HepG2 (cell line): ENCODE results near the gene FITM1. TPM values are rescaled to one million over a fixed set of nuclear protein-coding genes. Genes with fewer than 3 reads are reported as not detected.
A peak's percentile ranks its signal among the peaks of the same experiment; 100 is the strongest.

Experiments used
- ATAC-seq: fragments of 200-7000 bp; cut with Tn5 transposase; 3 replicates; pipeline ENCODE4 v1.9.1; 2020; ENCODE audit warnings: mild to moderate bottlenecking, moderate library complexity
- BruUV-seq: library from RNA; stranded (reverse); fragments of 400-500 nt; replicated peaks from 2 replicates; lab custom pipeline; 2021; lab: Mats Ljungman, UMichigan
- CTCF ChIA-PET: fragments of 300-600 bp; formaldehyde crosslinking; extraction: SDS; loops from one replicate; lab custom pipeline; 2021; ENCODE audit warnings: low total read pairs, inconsistent platforms, low intra/inter-chr PET ratio; lab: Yijun Ruan, JAX
- POLR2A ChIA-PET: fragments of 350-600 bp; sonication (Branson Sonifier 250); formaldehyde crosslinking; loops from one replicate; lab custom pipeline; 2020; ENCODE audit warnings: antibody characterized with exemption, inconsistent platforms; lab: Yijun Ruan, JAX
- DNase-seq: peaks from one replicate; pipeline ENCODE4 v3.0.0-alpha.2; 2015; ENCODE audit warnings: low spot score
- FAIRE-seq: peaks from 3 replicates; lab custom pipeline; 2011; peaks lifted over from hg19 to GRCh38; lab: Jason Lieb, UNC
- H2AFZ ChIP-seq: one replicate; pipeline ENCODE4 v1.6.1; 2011; ENCODE audit warnings: low read length, inconsistent platforms
- H3K27ac ChIP-seq: fragments of 300-600 bp; 3 replicates; pipeline ENCODE4 v1.8.0; 2011; ENCODE audit warnings: mixed run types, mild to moderate bottlenecking, mixed read lengths, low read length, inconsistent platforms; ENCODE audit not compliant: insufficient read depth; ENCODE audit errors: extremely low read length
- H3K27me3 ChIP-seq, 2 experiments: fragments of 200-600 bp in 1 of 2; 2 replicates in 1 of 2; 3 replicates in 1 of 2; pipeline versions ENCODE4 v1.6.0 to v1.8.0; 2011; ENCODE audit warnings: low read length in 2 of 2, mild to moderate bottlenecking in 2 of 2, moderate library complexity in 2 of 2, inconsistent platforms in 1 of 2; ENCODE audit not compliant: insufficient read depth in 2 of 2, control insufficient read depth in 1 of 2
- H3K36me3 ChIP-seq, 2 experiments: fragments of 200-600 bp in 1 of 2; replicated peaks in 1 of 2; 2 replicates in 1 of 2; 3 replicates in 1 of 2; pipeline versions ENCODE4 v1.5.1 to v1.8.0; 2011; ENCODE audit warnings: low read length in 2 of 2, inconsistent platforms in 1 of 2; ENCODE audit not compliant: insufficient read depth in 2 of 2, control insufficient read depth in 1 of 2
- H3K4me1 ChIP-seq: 2 replicates; pipeline ENCODE4 v1.5.1; 2012; ENCODE audit warnings: low read length, inconsistent platforms; ENCODE audit not compliant: insufficient read depth
- H3K4me2 ChIP-seq: 2 replicates; pipeline ENCODE4 v1.6.0; 2011; ENCODE audit warnings: low read depth, low read length, inconsistent platforms
- H3K4me3 ChIP-seq, 3 experiments: fragments of 200-600 bp in 1 of 3; sonication (generic), shearing (Covaris generic) in 1 of 3; replicated peaks in 1 of 3; 2 replicates each; pipeline ENCODE4 v1.5.1; 2011 to 2016; ENCODE audit warnings: low read length in 3 of 3, inconsistent platforms in 2 of 3, low read depth in 2 of 3, mild to moderate bottlenecking in 2 of 3, control low read depth in 1 of 3, mixed read lengths in 1 of 3; ENCODE audit not compliant: insufficient read depth in 1 of 3
- H3K79me2 ChIP-seq: one replicate; pipeline ENCODE4 v1.6.1; 2011; ENCODE audit warnings: low read length, inconsistent platforms; ENCODE audit not compliant: insufficient read depth
- H3K9ac ChIP-seq: 2 replicates; pipeline ENCODE4 v1.6.0; 2011; ENCODE audit warnings: mild to moderate bottlenecking, low read depth, low read length, inconsistent platforms; ENCODE audit not compliant: insufficient read depth
- H3K9me3 ChIP-seq: 2 replicates; pipeline ENCODE4 v1.5.1; 2012; ENCODE audit warnings: mild to moderate bottlenecking, low read length
- H4K20me1 ChIP-seq: 2 replicates; pipeline ENCODE4 v1.6.0; 2011; ENCODE audit warnings: inconsistent platforms, mild to moderate bottlenecking, low read length, moderate library complexity; ENCODE audit not compliant: insufficient read depth
- CCDC6 ChIP-seq: sonication (generic); formaldehyde crosslinking; IDR thresholded peaks from 2 replicates; pipeline ENCODE4 v1.8.1; 2022; ENCODE audit warnings: mild to moderate bottlenecking, missing genetic modification reagents, moderate library complexity
- DMAP1 ChIP-seq: IDR thresholded peaks from 2 replicates; pipeline ENCODE4 v1.6.1; 2016
- HIC2 ChIP-seq: sonication (generic); formaldehyde crosslinking; IDR thresholded peaks from 2 replicates; pipeline ENCODE4 v1.9.0; 2022; ENCODE audit warnings: low read depth, missing genetic modification reagents
- HNF4G ChIP-seq, 2 experiments: sonication (generic) in 1 of 2; formaldehyde crosslinking in 1 of 2; IDR thresholded peaks; 2 replicates each; pipeline versions ENCODE4 v1.4.0 to v1.6.1; 2011 to 2020; ENCODE audit warnings: borderline replicate concordance in 2 of 2, low read depth in 2 of 2, mild to moderate bottlenecking in 2 of 2, low read length in 1 of 2, missing genetic modification reagents in 1 of 2, moderate library complexity in 1 of 2
- MXD1 ChIP-seq: sonication (generic); formaldehyde crosslinking; IDR thresholded peaks from 2 replicates; pipeline ENCODE4 v1.4.0; 2020; ENCODE audit warnings: mild to moderate bottlenecking, missing genetic modification reagents
- NR2C2 ChIP-seq: sonication (generic); formaldehyde crosslinking; IDR thresholded peaks from 2 replicates; pipeline ENCODE4 v1.4.0; 2020; ENCODE audit warnings: missing genetic modification reagents, mild to moderate bottlenecking, moderate library complexity, borderline replicate concordance
- PLRG1 ChIP-seq: fragments of 450-650 bp; conservative IDR thresholded peaks from 2 replicates; pipeline ENCODE4 v1.6.1; 2016
- TRAFD1 ChIP-seq: sonication (generic); formaldehyde crosslinking; IDR thresholded peaks from 2 replicates; pipeline ENCODE4 v1.5.1; 2020; ENCODE audit warnings: missing genetic modification reagents, mild to moderate bottlenecking, borderline replicate concordance
- ZBTB38 ChIP-seq: sonication (generic); formaldehyde crosslinking; IDR thresholded peaks from 2 replicates; pipeline ENCODE4 v1.5.1; 2020; ENCODE audit warnings: mild to moderate bottlenecking, missing genetic modification reagents
- ZMAT3 ChIP-seq: sonication (generic); formaldehyde crosslinking; conservative IDR thresholded peaks from 2 replicates; pipeline ENCODE4 v1.7.0; 2021; ENCODE audit warnings: missing genetic modification reagents
- ZNF292 ChIP-seq: sonication (generic); formaldehyde crosslinking; IDR thresholded peaks from 2 replicates; pipeline ENCODE4 v1.8.1; 2022; ENCODE audit warnings: mild to moderate bottlenecking, low read depth, missing genetic modification reagents, borderline replicate concordance
- ZNF33B ChIP-seq: sonication (generic); formaldehyde crosslinking; IDR thresholded peaks from 2 replicates; pipeline ENCODE4 v1.5.1; 2020; ENCODE audit warnings: mild to moderate bottlenecking, missing genetic modification reagents
- ZNF44 ChIP-seq: sonication (generic); formaldehyde crosslinking; IDR thresholded peaks from 2 replicates; pipeline ENCODE4 v1.5.1; 2020; ENCODE audit warnings: mild to moderate bottlenecking, missing genetic modification reagents
- ZNF513 ChIP-seq: sonication (generic); formaldehyde crosslinking; conservative IDR thresholded peaks from 2 replicates; pipeline ENCODE4 v1.5.0; 2020; ENCODE audit warnings: missing genetic modification reagents
- ZNF768 ChIP-seq: sonication (generic); formaldehyde crosslinking; IDR thresholded peaks from 2 replicates; pipeline ENCODE4 v1.4.0; 2020; ENCODE audit warnings: missing genetic modification reagents
- WGBS: methylation state at CpG from one replicate; pipeline ENCODE4 v1.1.6; 2017; ENCODE audit warnings: low lambda C conversion rate; 5-methylcytosine and 5-hydroxymethylcytosine counted together
- in situ Hi-C: cut with HindIII; loops from 2 replicates; pipeline ENCODE4 v1.10.0; 2017; ENCODE audit warnings: low pct_unique_long_range_greater_than_20kb; ENCODE audit not compliant: extremely low pct_ligation_motif_present
- intact Hi-C: fragments of 100-400 bp; cut with micrococcal nuclease; formaldehyde crosslinking; loops from one replicate; pipeline ENCODE4 v1.10.0; 2022; ENCODE audit not compliant: unreplicated experiment
- polyA plus RNA-seq, 8 experiments: library from polyadenylated mRNA; depleted of rRNA in 3 of 8; stranded (reverse) in 7 of 8; unstranded in 1 of 8; fragments of >200 nt; fragmentation: Illumina TruSeq in 4 of 8; extraction: Trizol in 4 of 8; gene quantifications; 2 replicates each; pipeline versions ENCODE4 v1.2.1 to v1.2.3, GENCODE V29; 2011 to 2016; ENCODE audit warnings: low read depth in 4 of 8, missing spikeins in 1 of 8, mixed read lengths in 1 of 8; ENCODE audit not compliant: insufficient read depth in 1 of 8
- total RNA-seq, 5 experiments: library from RNA; depleted of rRNA; stranded (reverse); fragments of >200 nt; fragmentation: Illumina TruSeq; extraction: Trizol; gene quantifications; 2 replicates each; pipeline ENCODE4 v1.2.3, GENCODE V29; 2016; ENCODE audit warnings: low read depth in 1 of 5

Gene FITM1
- total and polyA plus RNA-seq, 2 of the 13 experiments (the other 11 are each of a cell fraction or from before 2014, with no cell fraction given), result 2.7 to 5.8 TPM

- TF ChIP-seq DMAP1 (CRISPR knock-in tag), result no peak
These were observed 474 bp downstream of the FITM1 start (continued) for GRCh38 chr14:24130717-24131548.

GRCh38 chr14:24131549-24131966 is 1.1 kb downstream of the FITM1 start:
- ChIA-PET CTCF (no interaction called here), POLR2A (interaction anchor here (0.6 to 22.7 kb wide), 8 partner anchors 9 to 79 kb away, joined by 3 to 977 read pairs (median 11); partner anchors contain the start of genes DCAF11, EMC9, IRF9 and NRL)
- Histone ChIP-seq H3K27me3 (no peaks in the 10 kb centered on the region; a peak in 1 of 5 replicates), H3K27ac (peak overlapping the region; percentile 48), H3K9ac (no peak overlapping the region; the same call in 1 of the 2 replicates), H4K20me1 (peaks cover under 1% of the 10 kb centered on the region; the same call in 1 of the 2 replicates), H3K4me2 (peak overlapping the region; percentile 16), H3K9me3 (no peaks in the 10 kb centered on the region), H3K36me3 (no peaks in the 10 kb centered on the region), H3K79me2 (peaks cover 5% of the 10 kb centered on the region), H2AFZ (no peak overlapping the region), H3K4me3 (no peak overlapping the region), H3K4me1 (peaks cover 53% of the 10 kb centered on the region)
- no peak for DNase-seq
- intact Hi-C loops, result no loop called here
- peak; percentile 0; the same call in 2 of the 3 replicates for ATAC-seq
- WGBS, result 77% methylated on average over 15 of the region's 15 CpGs
- in situ Hi-C loops, result loop anchor here (25.0 kb wide), 1 partner anchor 819 kb away; the partner anchor contains the start of genes BCL2L2, PABPN1 and PPP1R3E
- BruUV-seq, result no TSS peak
- no peak for FAIRE-seq
- TF ChIP-seq ZNF292 (no peak), HIC2 (peak; percentile 10; the same call in 1 of the 2 replicates), ZMAT3 (CRISPR knock-in tag) (no peak), ZNF44 (0 out of 2 replicates have a peak, but pooled peaks have one; percentile 46), ZNF513 (CRISPR knock-in tag) (no peak), MXD1 (CRISPR knock-in tag) (peak; percentile 45; the same call in 1 of the 2 replicates), PLRG1 (no peak), ZNF33B (CRISPR knock-in tag) (0 out of 2 replicates have a peak, but pooled peaks have one; percentile 36), ZBTB38 (CRISPR knock-in tag) (peak; percentile 53; the same call in 1 of the 2 replicates), CCDC6 (CRISPR knock-in tag) (no peak), TRAFD1 (0 out of 2 replicates have a peak, but pooled peaks have one; percentile 4), HNF4G (IDR thresholded peaks at IDR 0.05; ENCODE audit: borderline replicate concordance, low read depth, low read length) (0 out of 2 replicates have a peak, but pooled peaks have one; percentile 22), HNF4G (CRISPR knock-in tag; IDR thresholded peaks at IDR 0.05; ENCODE audit: borderline replicate concordance, low read depth) (no peak), ZNF768 (peak; percentile 51; the same call in 1 of the 2 replicates), NR2C2 (CRISPR knock-in tag) (no peak)
